ENCODE measurements around the gene C10orf120.

C10orf120 gene

GRCh38 chr10:122692744-122693143 lies 6.9 kb downstream of the C10orf120 start:
- TF ChIP-seq, protein P1, sequence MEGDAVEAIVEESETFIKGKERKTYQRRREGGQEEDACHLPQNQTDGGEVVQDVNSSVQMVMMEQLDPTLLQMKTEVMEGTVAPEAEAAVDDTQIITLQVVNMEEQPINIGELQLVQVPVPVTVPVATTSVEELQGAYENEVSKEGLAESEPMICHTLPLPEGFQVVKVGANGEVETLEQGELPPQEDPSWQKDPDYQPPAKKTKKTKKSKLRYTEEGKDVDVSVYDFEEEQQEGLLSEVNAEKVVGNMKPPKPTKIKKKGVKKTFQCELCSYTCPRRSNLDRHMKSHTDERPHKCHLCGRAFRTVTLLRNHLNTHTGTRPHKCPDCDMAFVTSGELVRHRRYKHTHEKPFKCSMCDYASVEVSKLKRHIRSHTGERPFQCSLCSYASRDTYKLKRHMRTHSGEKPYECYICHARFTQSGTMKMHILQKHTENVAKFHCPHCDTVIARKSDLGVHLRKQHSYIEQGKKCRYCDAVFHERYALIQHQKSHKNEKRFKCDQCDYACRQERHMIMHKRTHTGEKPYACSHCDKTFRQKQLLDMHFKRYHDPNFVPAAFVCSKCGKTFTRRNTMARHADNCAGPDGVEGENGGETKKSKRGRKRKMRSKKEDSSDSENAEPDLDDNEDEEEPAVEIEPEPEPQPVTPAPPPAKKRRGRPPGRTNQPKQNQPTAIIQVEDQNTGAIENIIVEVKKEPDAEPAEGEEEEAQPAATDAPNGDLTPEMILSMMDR (IDR thresholded peaks at IDR 0.05): no peak
- no peaks in the 10 kb centered on the region for H3K36me3 ChIP-seq
- no peak overlapping the region for H3K4me3 ChIP-seq (ENCODE audit: low read depth in 1 of 2, low read length in 1 of 2)
- no peaks in the 10 kb centered on the region for H3K27me3 ChIP-seq
- H3K4me1 ChIP-seq (ENCODE audit: control insufficient read depth in 1 of 2, insufficient read depth in 1 of 2, low read depth in 1 of 2, low read length in 1 of 2): no peaks in the 10 kb centered on the region
- H3K9me3 ChIP-seq: no peaks in the 10 kb centered on the region
- H3K27ac ChIP-seq: no peak overlapping the region

GRCh38 chr10:122689146-122689820 lies 10.4 kb downstream of the C10orf120 start:
- TF ChIP-seq, protein P1 (IDR thresholded peaks at IDR 0.05): no peak
- Histone ChIP-seq H3K9me3 (no peaks in the 10 kb centered on the region), H3K4me3 (ENCODE audit: low read depth in 1 of 2, low read length in 1 of 2) (no peak overlapping the region), H3K27ac (no peak overlapping the region), H3K27me3 (no peaks in the 10 kb centered on the region), H3K4me1 (ENCODE audit: control insufficient read depth in 1 of 2, insufficient read depth in 1 of 2, low read depth in 1 of 2, low read length in 1 of 2) (no peaks in the 10 kb centered on the region), H3K36me3 (no peaks in the 10 kb centered on the region)

GRCh38 chr10:122688293-122688989 lies 11.2 kb downstream of the C10orf120 start:
- Histone ChIP-seq H3K36me3 (no peaks in the 10 kb centered on the region), H3K4me1 (ENCODE audit: control insufficient read depth in 1 of 2, insufficient read depth in 1 of 2, low read depth in 1 of 2, low read length in 1 of 2) (no peaks in the 10 kb centered on the region), H3K27me3 (peaks cover 4% of the 10 kb centered on the region), H3K9me3 (no peaks in the 10 kb centered on the region), H3K27ac (no peak overlapping the region), H3K4me3 (ENCODE audit: low read depth in 1 of 2, low read length in 1 of 2) (no peak overlapping the region)
- TF ChIP-seq, protein P1 (IDR thresholded peaks at IDR 0.05): no peak

DNA sequence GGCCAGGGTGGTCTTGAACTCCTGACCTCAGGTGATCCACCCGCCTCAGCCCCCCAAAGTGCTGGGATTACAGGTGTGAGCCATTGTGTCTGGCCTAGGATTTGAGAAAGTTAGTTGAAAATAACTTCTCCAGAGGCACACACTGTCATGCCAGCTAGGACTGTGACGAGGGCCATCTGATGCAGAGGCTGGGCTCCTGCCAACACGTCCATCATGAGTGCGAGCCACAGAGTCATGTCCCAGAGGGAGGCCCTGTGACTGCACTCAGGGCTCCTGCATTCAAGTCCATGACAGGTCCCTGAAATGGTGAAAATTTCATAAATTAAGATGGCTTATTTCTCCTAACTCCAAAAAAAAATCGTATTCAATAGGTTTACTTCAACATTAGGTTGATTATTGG lies 17.1 kb downstream of the C10orf120 start:
- TF ChIP-seq, protein P1 (IDR thresholded peaks at IDR 0.05): no peak
- Histone ChIP-seq H3K27ac (no peak overlapping the region), H3K4me3 (ENCODE audit: low read depth in 1 of 2, low read length in 1 of 2) (no peak overlapping the region), H3K27me3 (peaks cover 6% of the 10 kb centered on the region), H3K9me3 (no peaks in the 10 kb centered on the region), H3K4me1 (ENCODE audit: control insufficient read depth in 1 of 2, insufficient read depth in 1 of 2, low read depth in 1 of 2, low read length in 1 of 2) (no peaks in the 10 kb centered on the region), H3K36me3 (no peaks in the 10 kb centered on the region)

GRCh38 chr10:122678266-122678665 lies 21.4 kb downstream of the C10orf120 start:
- H3K36me3 ChIP-seq: no peaks in the 10 kb centered on the region
- no peak overlapping the region for H3K27ac ChIP-seq
- H3K4me1 ChIP-seq (ENCODE audit: control insufficient read depth in 1 of 2, insufficient read depth in 1 of 2, low read depth in 1 of 2, low read length in 1 of 2): no peaks in the 10 kb centered on the region
- TF ChIP-seq, protein P1 (IDR thresholded peaks at IDR 0.05): no peak
- H3K4me3 ChIP-seq (ENCODE audit: low read depth in 1 of 2, low read length in 1 of 2): no peak overlapping the region
- peaks cover under 1% of the 10 kb centered on the region for H3K27me3 ChIP-seq
- no peaks in the 10 kb centered on the region for H3K9me3 ChIP-seq

Measured in neutrophil (primary cell).